Activated CD8-positive, alpha-beta memory T cell treated with anti-CD3 and anti-CD28 coated beads for 4 hours (primary cell): ENCODE measurements around the gene TMEM88.
A peak's percentile ranks its signal among the peaks of the same experiment; 100 is the strongest.

ENCODE experiments used
- DNase-seq, 2 donors: peaks; one replicate each; pipeline ENCODE4 v3.0.0-alpha.2; 2020; ENCODE audit warnings: low read depth in 2 of 2

The TMEM88 gene

DNA sequence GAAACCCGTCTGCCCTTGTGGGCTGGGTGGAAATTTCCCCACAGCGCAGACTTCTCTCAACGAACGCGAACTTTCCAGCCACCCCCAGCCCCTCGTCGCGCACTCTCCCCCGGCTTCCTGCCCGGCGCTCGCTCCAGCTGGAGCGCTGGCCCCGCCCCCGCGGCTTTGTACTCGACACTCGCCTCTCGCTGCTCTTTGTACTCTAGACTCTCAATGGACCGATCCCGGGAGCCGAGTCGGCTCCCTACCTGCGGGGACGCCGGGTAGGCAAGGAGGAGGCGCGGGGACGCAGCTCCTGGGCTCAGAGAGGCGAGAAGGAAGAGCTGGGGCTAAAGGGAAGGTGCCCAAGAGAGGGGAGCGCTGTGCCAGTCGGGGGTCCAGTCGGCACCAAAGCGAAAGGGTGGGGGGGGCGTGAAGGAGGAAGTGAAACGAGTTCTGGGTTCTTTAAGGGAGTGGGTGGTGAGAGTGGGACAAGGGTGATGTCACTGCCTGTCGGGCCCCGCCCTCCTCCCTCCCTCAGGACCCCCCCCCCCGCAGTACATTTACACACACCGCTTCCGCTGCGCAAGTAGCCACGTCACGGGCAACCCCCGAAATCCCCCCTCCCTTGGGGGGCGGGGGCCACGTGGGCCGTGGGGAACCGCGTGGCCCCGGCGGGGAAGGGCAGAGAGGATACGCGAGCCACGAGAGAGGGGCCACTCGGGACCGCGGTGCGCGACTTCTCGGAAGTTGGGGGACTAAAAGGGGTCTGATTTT is 11.2 kb upstream of the TMEM88 start:
- DNase-seq, result peak; percentile 90 to 91

DNA sequence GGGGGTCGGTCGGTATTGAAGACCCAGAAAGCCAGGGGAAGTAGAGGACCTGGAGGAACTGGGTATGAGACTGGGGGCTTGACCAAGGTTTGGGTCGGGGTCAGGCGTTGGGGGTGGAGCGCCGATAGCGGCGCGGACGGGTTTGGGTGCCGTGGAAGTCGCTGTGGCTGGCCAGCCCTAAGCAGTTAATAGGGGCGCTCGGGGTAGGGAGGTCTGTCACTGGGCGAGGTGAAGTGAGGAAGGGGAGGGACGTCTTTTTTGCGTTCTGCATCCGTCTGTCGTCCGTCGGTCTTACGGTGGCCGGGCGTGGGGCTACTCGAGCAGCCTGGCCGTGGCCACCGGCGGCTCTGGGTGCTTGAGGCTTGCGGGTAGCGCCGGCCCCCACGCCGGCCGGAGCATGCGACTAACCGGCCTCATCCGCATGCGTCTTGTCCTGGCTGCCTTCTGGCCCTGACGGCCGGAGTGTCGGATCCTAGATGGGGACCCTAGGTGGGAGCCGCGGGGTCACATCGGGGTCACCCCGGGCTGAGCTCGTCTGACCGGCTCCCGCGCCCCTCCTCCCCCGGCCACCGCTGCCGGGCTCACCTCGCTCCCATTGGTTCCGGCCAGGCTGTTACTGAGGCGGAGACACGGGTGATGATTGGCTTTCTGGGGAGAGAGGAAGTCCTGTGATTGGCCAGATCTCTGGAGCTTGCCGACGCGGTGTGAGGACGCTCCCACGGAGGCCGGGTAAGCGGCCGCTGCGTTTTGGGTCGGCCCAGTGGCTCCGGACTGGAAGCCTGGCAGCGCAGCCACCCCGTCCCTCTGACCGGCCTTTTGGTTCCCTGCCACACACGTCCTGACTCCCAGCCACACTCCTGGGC is 10.3 kb upstream of the TMEM88 start:
- peak; percentile 69 to 75 for DNase-seq

DNA sequence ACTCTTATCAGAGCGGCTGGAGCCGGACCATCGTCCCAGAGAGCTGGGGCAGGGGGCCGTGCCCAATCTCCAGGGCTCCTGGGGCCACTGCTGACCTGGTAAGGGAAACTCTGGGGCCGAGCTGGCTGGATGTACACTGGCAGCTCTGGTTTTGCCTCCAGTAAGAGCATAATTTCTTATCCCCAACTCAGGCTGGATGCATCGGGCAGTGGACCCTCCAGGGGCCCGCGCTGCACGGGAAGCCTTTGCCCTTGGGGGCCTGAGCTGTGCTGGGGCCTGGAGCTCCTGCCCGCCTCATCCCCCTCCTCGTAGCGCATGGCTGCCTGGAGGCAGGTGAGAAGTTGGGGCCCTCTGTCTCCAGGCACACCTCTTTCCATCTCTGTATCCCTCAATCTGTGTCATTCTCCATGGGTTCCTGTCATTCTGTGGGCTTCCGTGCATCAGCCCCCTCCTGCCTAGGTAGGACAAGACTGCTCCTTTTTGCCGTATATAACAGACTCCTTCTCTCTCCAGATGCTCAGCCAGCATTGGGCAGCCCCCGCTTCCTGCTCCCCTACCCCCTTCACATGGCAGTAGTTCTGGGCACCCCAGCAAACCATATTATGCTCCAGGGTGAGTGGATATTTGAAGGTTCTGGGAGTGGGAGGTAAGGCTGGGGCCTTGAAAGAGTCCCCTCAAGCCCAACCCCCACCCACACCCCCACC is 9.4 kb upstream of the TMEM88 start:
- no peak for DNase-seq

DNA sequence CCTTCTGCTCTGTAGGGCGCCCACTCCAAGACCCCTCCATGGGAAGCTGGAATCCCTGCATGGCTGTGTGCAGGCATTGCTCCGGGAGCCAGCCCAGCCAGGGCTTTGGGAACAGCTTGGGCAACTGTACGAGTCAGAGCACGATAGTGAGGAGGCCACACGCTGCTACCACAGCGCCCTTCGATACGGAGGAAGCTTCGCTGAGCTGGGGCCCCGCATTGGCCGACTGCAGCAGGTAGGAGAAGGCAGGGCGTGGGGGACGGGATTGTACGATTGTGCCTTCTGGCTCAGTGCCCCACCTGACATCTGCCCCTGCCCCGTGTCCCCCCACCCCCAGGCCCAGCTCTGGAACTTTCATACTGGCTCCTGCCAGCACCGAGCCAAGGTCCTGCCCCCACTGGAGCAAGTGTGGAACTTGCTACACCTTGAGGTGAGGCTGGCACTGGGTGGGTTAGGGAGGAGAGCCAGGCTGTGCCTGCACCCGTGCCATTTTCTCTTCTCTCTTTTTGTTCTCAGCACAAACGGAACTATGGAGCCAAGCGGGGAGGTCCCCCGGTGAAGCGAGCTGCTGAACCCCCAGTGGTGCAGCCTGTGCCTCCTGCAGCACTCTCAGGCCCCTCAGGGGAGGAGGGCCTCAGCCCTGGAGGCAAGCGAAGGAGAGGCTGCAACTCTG is 8.7 kb upstream of the TMEM88 start:
- no peak for DNase-seq

DNA sequence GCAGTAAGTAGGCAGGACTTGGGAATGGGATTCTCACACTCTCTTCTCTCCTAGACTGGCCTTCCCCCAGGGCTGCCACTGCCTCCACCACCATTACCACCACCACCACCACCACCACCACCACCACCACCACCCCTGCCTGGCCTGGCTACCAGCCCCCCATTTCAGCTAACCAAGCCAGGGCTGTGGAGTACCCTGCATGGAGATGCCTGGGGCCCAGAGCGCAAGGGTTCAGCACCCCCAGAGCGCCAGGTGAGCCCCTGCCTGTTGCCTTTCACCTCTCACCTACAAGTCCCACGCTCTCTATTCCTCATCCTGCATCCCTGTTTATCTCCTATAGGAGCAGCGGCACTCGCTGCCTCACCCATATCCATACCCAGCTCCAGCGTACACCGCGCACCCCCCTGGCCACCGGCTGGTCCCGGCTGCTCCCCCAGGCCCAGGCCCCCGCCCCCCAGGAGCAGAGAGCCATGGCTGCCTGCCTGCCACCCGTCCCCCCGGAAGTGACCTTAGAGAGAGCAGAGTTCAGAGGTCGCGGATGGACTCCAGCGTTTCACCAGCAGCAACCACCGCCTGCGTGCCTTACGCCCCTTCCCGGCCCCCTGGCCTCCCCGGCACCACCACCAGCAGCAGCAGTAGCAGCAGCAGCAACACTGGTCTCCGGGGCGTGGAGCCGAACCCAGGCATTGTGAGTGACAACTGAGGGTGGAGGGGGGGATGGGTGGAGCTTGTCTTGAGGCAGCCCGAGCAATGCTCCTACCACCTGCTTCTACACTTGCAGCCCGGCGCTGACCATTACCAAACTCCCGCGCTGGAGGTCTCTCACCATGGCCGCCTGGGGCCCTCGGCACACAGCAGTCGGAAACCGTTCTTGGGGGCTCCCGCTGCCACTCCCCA is 7.9 kb upstream of the TMEM88 start:
- no peak for DNase-seq

DNA sequence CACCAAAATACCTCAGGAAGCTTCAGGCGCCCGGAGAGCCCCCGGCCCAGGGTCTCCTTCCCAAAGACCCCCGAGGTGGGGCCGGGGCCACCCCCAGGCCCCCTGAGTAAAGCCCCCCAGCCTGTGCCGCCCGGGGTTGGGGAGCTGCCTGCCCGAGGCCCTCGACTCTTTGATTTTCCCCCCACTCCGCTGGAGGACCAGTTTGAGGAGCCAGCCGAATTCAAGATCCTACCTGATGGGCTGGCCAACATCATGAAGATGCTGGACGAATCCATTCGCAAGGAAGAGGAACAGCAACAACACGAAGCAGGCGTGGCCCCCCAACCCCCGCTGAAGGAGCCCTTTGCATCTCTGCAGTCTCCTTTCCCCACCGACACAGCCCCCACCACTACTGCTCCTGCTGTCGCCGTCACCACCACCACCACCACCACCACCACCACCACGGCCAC is 6.7 kb upstream of the TMEM88 start:
- DNase-seq, result no peak

DNA sequence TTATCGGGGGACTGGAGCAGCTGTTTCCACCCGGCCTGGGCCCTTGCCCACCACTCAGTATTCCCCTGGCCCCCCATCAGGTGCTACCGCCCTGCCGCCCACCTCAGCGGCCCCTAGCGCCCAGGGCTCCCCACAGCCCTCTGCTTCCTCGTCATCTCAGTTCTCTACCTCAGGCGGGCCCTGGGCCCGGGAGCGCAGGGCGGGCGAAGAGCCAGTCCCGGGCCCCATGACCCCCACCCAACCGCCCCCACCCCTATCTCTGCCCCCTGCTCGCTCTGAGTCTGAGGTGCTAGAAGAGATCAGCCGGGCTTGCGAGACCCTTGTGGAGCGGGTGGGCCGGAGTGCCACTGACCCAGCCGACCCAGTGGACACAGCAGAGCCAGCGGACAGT is 6.1 kb upstream of the TMEM88 start:
- DNase-seq, result no peak

DNA sequence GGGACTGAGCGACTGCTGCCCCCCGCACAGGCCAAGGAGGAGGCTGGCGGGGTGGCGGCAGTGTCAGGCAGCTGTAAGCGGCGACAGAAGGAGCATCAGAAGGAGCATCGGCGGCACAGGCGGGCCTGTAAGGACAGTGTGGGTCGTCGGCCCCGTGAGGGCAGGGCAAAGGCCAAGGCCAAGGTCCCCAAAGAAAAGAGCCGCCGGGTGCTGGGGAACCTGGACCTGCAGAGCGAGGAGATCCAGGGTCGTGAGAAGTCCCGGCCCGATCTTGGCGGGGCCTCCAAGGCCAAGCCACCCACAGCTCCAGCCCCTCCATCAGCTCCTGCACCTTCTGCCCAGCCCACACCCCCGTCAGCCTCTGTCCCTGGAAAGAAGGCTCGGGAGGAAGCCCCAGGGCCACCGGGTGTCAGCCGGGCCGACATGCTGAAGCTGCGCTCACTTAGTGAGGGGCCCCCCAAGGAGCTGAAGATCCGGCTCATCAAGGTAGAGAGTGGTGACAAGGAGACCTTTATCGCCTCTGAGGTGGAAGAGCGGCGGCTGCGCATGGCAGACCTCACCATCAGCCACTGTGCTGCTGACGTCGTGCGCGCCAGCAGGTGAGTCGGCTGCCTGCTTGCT is 5.6 kb upstream of the TMEM88 start:
- DNase-seq, result no peak

GRCh38 chr17:7849751-7850504 is 4.9 kb upstream of the TMEM88 start:
- DNase-seq, result no peak

DNA sequence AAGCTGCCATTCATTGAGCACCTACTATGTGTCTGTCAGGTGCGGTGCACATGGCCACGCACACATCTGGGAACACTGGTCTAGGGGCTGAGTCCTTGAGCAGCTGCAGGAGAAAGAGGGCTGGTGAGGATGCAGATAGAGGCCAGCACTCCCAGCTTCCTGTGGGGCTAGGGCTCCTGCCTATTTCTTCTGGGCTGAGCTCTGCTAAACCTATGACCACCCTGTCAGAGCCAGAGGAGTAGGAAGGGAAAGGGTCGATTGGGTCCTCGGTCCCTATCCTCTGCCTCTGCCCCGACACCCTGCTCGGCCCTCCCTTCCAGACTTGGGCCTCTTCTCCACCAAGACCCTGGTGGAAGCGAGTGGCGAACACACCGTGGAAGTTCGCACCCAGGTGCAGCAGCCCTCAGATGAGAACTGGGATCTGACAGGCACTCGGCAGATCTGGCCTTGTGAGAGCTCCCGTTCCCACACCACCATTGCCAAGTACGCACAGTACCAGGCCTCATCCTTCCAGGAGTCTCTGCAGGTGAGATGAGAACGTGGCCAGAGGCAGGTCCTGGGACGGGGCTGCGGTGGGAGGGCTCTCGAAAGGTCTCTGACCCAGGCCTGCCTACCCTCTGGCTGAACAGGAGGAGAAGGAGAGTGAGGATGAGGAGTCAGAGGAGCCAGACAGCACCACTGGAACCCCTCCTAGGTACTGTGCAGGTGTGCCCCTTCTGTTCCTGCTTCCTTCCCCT is 4.0 kb upstream of the TMEM88 start:
- DNase-seq, result no peak

DNA sequence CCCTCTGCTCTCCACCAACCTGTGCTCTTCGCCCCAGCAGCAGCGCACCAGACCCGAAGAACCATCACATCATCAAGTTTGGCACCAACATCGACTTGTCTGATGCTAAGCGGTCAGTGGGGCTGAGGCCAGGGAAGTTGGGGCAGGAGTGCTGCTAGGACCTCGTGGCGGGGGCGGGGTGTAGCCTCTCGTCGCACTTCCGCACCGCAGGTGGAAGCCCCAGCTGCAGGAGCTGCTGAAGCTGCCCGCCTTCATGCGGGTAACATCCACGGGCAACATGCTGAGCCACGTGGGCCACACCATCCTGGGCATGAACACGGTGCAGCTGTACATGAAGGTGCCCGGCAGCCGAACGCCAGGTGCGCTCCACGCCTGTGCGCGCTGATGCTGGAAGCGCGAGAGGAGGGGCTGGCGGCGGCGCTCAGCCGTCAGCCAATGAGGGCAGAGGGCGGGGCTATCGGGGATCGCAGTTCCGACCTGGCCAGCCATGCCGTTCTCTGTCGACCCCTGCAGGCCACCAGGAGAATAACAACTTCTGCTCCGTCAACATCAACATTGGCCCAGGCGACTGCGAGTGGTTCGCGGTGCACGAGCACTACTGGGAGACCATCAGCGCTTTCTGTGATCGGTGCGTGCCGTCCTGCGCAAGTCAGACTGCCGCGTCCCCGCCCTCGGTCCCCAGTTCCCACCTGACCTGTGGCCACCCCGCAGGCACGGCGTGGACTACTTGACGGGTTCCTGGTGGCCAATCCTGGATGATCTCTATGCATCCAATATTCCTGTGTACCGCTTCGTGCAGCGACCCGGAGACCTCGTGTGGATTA is 3.2 kb upstream of the TMEM88 start:
- peak; percentile 81 for DNase-seq

DNA sequence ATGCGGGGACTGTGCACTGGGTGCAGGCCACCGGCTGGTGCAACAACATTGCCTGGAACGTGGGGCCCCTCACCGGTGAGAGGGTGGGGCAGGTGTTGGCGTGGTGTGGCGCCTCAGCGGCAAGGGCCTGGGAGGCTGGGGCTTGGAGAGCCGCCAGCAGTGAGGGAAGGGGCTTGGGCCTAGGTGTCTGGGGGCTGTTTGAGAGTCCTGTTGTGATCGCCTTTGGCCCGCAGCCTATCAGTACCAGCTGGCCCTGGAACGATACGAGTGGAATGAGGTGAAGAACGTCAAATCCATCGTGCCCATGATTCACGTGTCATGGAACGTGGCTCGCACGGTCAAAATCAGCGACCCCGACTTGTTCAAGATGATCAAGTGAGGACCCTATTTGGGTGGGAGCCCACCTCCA is 2.6 kb upstream of the TMEM88 start:
- DNase-seq, result no peak

DNA sequence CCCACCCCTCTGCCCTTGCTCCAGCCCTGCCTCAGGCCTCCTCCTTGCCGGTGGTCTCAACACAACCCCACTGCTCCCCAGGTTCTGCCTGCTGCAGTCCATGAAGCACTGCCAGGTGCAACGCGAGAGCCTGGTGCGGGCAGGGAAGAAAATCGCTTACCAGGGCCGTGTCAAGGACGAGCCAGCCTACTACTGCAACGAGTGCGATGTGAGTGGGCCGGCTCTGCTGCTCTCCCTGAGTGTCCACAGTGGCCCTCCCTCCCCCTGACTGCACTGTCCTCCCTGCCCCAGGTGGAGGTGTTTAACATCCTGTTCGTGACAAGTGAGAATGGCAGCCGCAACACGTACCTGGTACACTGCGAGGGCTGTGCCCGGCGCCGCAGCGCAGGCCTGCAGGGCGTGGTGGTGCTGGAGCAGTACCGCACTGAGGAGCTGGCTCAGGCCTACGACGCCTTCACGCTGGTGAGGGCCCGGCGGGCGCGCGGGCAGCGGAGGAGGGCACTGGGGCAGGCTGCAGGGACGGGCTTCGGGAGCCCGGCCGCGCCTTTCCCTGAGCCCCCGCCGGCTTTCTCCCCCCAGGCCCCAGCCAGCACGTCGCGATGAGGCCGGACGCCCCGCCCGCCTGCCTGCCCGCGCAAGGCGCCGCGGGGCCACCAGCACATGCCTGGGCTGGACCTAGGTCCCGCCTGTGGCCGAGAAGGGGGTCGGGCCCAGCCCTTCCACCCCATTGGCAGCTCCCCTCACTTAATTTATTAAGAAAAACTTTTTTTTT is 1.8 kb upstream of the TMEM88 start:
- DNase-seq, result no peak

- DNase-seq, result no peak
Observed at GRCh38 chr17:7853691-7854038, 1.2 kb upstream of the TMEM88 start.

GRCh38 chr17:7854078-7854777 is 638 bp upstream of the TMEM88 start:
- DNase-seq, result no peak

- no peak for DNase-seq
Observed at GRCh38 chr17:7855660-7856010, 769 bp downstream of the TMEM88 start.
